HuH-7.5 (cell line): ENCODE data around the gene PROCR.
"Not testable (repeated sequence)": the region's sequence is repeated elsewhere in the genome, so short reads cannot be mapped to it uniquely, and the experiment has no call there.

Experiments
- DNase-seq: peaks from one replicate; pipeline ENCODE4 v3.0.0; 2011; ENCODE audit warnings: low spot score

Gene PROCR

DNA sequence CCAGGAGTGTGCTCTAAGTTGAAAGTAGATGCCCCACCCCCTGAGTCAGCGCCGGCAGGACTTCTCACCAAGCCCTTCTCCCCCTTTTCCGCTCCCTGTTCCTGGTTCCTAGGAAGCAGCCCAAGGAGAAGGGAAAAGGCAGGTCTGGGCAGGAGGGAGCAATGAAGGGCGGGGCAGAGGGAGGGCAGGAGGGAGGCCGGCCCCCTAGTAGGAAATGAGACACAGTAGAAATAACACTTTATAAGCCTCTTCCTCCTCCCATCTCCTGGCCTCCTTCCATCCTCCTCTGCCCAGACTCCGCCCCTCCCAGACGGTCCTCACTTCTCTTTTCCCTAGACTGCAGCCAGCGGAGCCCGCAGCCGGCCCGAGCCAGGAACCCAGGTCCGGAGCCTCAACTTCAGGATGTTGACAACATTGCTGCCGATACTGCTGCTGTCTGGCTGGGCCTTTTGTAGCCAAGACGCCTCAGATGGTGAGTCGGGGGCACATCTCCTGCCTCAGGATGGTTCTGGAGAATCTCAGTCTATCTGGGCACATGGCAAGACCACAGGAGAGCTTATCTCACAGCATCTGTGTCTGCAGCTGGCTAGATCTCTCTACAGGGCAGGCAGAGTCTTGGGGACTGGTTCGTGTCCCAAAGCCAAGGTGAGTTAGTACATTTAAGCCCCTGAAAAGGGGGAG lies at the start of gene PROCR:
TSS of gene PROCR (plus strand) at position 320 of the 681 bp plus-strand sequence. CDS start at position 403, 83 bp downstream.
- no peak for DNase-seq

DNA sequence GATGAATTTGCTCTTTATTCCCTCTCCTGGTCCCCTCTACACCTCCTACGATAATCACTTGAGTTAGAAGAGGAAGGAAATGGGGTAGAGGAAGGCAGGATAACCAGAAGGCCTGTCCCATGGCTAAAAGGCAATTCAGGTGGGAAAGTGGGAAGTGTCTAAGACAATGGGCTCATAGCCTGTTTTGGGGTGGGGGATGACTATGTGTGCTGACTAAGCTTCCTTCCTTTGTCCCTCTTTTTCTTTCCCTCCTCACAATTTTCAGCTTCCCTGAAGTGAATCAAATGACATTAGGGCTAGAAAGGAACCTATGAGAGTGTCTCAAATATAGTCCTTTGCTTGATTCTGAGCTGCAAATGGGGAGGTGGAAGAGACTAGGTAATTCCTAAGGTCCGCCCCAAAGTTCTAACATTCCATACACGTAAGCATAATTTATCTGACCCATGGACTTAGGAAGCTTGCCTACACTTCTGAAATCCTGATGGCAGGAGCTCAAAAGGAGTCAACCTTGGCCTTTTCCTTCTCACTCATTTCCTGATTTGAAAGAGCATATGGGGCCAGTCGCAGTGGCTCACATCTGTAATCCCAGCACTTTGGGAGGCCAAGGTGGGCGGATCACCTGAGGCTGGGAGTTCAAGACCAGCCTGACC lies 49.0 kb upstream of the PROCR start:
- DNase-seq: no peak

DNA sequence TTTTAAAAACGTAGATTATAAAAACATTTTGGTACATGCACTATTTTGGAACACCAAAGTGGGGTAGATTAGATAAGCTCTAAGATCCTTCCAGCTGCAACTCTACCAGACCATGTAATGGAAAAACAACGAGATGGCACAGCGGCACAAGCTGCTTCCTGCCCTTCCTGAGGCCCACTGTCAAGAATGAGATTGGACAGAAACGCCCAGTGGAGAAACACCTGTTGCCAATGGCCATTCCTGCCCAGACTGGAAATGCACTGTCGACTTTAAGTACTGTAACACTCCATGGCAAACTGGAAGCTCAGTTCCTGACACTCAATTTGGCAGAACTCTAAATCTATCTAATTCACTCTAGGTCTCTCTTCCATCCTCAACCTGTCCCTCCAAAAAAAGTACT lies 46.1 kb upstream of the PROCR start:
- DNase-seq: no peak

DNA sequence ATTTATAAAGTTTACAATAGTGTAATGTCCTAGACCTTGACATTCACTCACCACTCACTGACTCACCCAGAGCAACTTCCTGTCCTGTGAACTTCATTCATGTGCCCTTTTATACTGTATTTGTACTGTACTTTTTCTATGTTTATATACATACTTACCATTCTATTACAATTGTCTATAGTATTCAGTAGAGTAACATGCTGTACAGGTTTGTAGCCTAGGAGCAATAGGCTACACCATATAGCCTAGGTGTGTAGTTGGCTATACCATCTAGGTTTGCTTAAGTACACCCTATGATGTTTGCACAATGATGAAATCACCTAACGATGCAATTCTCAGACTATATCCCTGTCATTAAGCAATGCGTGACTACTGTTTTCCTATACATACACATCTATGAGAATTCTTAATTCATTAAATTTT lies 42.2 kb upstream of the PROCR start:
- no peak for DNase-seq

DNA sequence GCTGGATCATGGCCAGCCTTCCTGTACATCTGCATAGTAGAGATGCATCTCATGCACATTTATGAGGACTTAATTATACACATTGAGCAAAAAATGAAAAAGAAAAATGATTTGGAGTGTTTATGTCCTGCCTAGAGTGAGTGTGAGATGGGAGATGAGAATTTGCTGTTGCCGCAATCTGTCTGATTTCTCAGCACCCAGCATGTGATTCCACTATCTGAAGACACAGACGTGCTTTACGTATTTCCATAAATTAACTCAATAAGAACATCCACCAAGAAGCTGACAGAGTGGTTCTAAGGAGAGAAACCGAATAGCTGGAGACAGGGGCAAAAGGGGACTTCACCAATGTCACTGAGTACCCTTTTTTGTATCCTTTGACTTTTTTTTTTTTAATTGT lies 39.9 kb upstream of the PROCR start:
- DNase-seq: no peak

DNA sequence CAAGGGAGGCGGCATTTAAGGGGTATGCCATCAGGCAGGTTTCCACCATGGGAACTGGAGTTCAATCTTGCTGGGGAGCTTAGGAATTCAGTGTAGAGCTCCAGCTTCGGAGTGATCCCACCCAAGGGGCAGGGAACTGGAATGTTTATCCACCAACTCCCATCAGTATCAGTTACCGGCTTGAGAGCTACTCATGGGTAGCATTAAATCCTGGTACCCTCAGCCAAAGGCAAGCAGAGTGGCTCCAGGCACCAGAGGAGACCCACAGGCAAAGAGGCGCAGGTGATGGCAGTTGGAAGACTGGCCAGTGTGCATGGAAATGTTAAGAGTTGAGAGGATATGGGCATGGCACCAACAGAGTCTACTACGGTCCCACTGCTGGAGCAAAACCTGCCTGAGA lies 38.8 kb upstream of the PROCR start:
- no peak for DNase-seq

DNA sequence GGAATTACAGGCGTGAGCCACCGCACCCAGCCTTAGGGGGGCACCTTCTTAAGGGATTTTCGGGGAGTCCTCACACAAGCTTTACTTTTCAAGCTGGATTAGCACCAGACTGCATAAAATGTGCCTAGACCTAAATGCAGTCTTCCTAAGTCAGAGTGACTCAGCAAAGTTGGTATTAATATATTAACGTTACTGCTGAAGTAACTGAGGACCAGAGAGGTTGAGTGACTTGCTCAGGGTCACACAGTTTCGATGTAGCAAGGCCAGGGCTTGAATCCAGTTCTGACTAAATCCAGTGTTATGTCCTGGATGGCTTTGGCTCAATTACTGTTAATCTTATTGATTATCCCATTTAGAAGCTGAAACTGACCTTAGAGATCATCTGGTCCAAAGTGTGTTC lies 38.1 kb upstream of the PROCR start:
- no peak for DNase-seq

DNA sequence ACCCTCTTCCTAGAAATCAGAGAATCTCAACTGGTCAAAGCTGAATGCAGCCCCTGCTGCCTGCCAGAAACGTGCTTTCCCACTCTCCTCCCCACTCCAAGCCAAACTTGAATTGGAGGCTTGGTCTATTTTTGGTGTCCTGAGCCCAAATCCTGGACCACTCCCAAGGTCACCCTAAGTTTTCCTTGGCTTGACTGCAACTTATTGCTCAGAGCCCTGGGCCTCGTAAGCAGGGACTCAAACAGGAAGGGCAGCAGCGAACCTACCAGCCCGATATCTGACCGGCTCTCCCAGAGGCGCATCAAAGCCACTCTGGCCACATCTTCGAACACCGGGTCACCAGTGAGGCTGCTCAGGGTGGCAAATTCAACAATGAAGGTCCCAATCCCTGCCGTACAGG lies 37.4 kb upstream of the PROCR start:
- DNase-seq: no peak

DNA sequence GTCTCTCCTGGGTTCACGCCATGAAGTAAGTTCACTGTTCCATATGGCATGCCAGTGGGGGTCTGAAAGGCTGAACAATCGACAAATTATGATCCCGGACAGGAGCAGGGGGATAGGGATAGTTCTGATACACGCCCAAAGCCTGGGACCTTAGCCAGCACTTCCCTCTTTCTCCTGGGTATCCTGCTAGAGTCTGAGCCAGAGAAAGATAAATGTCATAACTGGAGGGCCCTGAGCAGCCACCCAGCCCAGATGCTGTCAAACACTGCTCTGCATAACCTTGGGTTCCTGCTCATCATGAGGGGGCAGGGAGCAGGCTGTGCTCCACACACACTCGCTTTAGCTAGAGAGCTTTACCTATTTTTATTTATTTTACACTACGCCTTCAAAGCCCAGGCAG lies 37.0 kb upstream of the PROCR start:
- DNase-seq: no peak

DNA sequence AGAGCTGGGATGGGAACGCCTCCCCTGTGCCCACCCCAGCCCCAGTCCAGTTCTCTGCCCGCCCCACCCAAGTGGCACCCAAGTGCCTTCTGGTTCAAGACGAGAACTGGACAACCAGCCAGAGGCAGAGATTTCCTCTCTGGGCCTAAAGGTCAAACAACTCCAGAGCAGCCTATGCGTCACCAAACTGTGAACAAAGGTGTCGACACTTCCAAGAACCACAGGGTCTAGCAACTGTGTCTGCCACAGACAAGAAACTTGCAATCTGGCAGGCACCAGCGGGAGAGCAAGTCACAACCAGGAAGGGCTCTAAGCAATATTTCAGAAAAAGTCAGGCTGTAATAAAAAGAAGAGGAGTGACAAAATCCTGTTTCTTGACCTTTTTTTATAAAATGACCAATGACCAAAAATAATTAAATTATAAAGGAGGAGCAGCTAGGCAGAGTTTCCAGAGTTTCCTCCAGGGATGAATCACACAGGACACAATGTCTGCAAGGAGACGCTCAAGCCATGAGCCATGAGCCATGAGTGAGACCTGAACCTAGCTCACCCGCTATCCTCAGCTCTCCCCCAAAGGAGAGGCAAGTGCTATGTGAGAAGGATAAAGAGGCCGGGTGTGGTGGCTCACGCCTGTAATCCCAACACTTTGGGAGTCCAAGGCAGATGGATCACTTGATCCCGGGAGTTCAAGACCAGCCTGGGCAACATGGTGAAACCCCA lies 35.8 kb upstream of the PROCR start:
- DNase-seq: no peak

DNA sequence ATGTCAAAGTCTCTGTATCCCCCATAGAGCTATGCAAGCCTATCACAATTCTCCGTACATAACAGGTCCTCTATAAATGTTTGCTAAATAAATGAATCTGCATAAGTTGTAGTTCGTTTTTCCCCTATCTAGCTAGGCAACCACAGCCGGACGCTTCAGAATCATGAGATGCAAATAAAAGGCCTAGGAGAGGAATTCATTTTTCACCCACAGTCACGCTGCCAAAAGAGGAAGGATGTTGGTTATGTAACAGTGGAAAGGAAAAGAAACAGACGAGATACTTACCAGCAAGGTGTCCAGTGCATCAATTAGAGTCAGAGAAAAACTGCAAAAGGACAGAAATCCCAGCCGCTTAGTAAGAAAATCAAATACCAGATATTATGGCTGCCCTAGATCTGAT lies 27.2 kb upstream of the PROCR start:
- no peak for DNase-seq

DNA sequence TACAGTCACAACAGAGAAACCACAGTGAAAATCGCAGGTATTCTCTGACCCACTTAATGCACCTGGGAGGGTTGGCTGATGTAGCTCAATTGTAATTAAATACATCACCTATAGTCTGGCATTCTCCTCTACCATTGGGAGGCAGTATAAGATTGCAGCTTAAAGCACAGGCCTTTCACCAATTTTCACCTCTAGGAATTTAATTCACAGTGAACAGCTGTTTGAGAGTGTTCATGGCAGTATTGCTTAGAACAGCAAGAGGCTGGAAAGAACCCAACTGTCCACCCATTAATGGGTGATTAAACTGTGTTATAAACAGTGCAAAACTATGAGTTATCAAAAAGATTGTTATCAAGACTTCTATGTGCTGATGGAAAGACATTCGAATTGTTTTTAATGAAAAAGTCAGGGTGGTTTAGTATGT lies 26.7 kb upstream of the PROCR start:
- DNase-seq: peak; percentile 47

DNA sequence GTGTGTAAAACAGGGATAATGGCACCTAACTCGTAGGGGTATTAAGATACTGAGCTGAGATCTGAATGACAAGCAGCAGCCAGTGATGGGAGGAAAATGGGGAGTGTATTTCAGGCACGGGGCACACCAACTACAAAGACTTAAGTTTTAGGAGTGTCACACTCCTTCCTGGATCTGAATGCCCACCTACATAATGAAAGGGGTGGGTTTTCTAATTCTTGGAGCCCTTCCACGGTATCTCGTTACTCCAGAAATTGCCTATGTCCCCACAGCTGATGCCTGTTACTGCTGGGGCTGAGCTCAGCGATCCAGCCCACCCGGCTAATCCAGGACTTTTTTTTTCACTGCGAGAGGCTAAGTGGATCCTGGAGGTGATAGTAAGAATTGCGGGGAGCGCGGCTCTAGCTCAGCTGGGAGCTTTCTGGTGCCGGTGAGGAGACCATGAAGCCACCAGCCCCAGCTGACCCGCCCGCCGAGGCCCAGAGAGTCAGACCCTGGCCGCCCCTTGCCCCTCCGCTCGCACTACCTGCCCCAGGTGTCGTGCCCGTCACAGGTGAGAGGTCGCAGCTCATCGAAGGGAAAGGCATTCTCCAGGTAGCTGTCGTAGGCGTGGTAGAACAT lies 25.5 kb upstream of the PROCR start:
- DNase-seq: peak; percentile 73

DNA sequence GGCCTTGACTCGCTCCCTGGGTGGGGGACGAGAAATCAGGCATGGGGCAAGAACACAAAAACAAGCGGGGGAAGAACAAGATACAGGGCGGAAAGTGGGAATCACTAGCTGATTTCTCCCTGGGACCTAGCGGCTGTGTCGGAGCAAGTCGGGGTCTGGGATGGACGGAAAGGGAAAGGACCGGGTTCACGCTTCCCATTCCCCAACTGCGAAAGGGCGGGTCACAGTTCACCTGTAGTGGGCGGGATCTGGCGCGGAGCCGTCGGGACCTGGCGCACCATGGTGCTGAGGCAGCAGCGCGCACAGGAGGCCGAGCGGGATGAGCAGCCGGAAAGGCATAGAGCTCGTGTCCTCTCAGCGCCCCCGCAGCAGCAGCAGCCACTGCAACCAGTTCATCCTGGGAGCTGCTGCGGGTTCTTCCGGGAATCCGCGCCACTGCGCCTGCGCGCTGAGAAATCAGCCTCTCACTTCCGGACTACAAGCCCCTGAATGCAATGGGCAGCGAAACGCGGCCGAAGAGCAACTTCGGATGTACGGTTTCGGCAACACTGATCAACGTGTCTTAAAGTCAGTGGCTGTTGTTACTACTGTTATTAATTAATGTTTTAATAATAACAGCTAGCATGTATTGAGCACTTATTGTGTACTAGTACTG lies 24.8 kb upstream of the PROCR start, which contains the start of gene EDEM2:
TSS of gene EDEM2 (minus strand) at position 417 of the 655 bp plus-strand sequence. CDS start at position 339, 78 bp downstream.
- peak; percentile 98 for DNase-seq

DNA sequence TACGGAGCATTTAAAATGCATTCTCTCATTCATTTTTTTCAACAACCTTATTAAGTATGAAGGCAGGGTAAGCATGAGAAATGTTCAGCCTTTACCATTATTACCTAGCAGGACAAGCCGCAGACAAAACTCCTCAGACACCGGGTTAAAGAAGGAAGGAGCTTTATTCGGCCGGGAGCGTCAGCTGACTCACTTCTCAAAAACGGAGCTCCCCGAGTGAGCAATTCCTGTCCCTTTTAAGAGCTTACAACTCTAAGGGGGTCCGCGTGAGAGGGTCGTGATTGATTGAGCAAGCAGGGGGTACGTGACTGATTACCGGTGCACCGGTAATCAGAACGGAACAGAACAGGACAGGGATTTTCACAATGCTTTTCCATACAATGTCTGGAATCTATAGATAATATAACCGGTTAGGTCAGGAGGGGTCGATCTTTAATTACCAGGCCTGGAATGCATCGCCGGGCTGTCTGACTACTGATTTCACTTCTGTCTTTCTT lies 24.2 kb upstream of the PROCR start:
- not testable (repeated sequence) for DNase-seq

DNA sequence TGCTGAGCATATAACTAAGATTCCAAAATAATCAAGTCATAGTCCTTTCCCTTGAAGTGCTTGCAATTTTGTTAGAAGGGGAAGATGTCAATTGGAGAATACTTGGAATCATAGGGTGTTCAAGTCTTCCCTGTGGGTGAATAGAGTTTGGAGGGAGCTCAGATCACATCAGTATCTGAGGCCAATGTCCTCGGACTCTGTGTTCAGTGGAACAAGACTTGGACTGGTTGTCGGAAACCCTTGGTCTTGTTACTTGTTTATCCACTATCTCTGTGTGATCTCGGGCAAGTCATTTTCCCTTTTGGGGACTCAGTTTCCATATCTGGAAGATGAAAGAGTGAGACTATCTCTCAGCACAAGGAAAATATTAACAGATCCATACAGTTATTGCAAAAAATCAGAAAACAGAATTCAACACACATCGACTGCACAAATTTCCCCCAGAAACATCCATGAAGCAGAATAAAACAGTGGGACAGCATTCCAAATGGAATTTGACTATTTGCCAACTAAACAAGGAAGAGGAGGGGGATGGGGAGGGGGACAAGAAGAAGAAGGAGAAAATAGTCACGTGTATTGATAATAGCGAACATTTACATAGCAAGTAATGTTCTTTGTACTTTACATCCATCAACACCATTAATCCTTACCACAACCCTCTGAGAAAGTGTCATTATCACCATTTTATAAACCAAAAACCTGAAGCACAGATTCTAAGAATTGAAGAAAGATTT lies 20.9 kb upstream of the PROCR start:
- no peak for DNase-seq

DNA sequence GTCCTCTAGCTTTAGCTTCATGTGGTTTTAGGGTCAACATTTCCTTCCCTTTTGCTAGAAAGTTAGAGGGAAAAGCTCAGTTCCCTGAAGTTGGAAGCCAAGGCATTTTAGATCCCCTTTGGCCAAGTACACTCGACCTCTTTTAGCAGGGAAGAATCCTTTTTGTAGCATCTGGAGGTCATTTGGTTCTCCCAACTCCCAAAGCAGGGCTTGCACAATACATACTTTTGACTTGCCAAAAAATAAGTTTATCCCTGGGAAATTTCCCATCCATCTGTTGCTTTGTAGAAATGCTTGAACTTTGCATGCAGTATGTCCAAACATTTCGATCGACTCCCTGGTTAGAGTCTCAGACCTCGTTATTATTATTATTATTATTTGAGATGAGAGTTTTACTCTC lies 20.1 kb upstream of the PROCR start:
- DNase-seq: no peak

DNA sequence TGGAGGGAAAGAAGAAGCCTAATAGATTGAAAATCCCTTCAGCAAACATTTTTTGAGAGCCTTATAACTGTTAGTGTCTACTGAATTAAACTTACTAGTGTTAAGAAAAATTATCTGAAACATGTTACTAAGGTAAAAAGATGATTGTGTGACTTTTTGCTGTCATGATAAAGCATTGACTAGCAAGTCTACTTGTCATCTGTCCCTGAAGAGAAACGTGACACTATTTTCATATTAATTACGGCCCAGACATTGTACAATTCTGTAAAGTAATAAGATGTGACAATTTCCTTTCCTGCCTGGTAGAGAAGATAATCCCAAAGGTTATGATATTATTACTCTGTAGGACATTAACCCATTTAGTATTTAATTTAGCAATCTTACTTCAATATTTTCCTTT lies 15.9 kb upstream of the PROCR start:
- DNase-seq: no peak

DNA sequence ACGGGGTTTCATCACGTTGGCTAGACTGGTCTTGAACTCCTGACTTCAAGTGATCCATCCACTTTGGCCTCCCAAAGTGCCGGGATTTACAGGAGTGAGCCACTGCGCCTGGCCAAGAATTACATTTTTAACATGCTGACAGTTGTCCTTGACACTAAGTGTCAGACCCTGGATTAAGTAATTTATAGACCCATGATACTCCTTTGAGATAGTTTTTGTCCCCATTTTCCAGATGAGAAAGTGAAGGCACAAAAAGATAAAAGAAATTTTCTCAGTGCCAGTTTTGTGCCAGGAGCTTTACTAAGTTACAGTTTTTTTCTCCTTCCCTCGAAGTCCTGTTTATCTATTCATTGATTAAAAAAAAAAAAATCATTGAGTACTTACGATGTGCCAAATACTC lies 14.9 kb upstream of the PROCR start:
- no peak for DNase-seq

DNA sequence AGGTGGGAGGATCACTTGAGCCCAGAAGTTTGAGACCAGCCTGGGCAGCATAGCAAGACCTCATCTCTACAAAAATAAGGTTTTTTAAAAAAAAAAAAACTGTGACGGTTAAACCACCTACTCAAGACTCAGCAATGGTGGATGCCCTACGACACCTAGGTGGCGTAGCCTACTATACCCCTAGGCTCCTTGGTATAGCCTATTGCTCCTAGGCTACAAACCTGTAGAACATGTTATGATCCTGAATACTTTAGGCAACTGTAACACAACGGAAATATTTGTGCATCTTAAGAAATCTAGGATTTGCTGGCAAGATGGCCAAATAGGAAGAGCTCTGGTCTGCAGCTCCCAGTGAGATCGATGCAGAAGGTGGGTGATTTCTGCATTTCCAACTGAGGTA lies 11.5 kb upstream of the PROCR start:
- not testable (repeated sequence) for DNase-seq

DNA sequence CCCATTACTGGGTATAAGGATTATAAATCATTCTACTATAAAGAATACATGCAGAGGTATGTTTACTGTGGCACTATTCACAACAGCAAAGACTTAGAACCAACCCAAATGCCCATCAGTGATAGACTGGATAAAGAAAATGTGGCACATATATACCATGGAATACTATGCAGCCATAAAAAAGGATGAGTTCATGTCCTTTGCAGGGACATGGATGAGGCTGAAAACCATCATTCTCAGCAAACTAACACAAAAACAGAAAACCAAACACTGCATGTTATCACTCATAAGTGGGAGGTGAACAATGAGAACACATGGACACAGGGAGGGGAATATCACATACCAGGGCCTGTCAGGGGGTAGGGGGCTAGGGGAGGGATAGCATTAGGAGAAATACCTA lies 7.3 kb upstream of the PROCR start:
- DNase-seq: not testable (repeated sequence)
